Neural progenitor cell (in vitro differentiated cells): ENCODE results near the gene ARHGEF11. TPM values are rescaled to one million over a fixed set of nuclear protein-coding genes. Genes with fewer than 3 reads are reported as not detected.

Experiments used
- DNase-seq: peaks from one replicate; pipeline ENCODE4 v3.0.0-alpha.2; 2016; ENCODE audit warnings: low spot score
- H2AFZ ChIP-seq: fragments of 200-600 bp; sonication (generic); replicated peaks from 2 replicates; pipeline ENCODE4 v1.6.1; 2016; ENCODE audit warnings: antibody characterized with exemption
- H3F3A ChIP-seq: fragments of 200-600 bp; sonication (generic); 2 replicates; pipeline ENCODE4 v1.6.1; 2016; ENCODE audit warnings: antibody characterized with exemption, low read depth
- H3K27ac ChIP-seq: fragments of 200-600 bp; sonication (generic); 2 replicates; pipeline ENCODE4 v1.5.1; 2016; ENCODE audit warnings: mild to moderate bottlenecking
- H3K27me3 ChIP-seq: fragments of 200-600 bp; sonication (generic); 2 replicates; pipeline ENCODE4 v1.6.1; 2016; ENCODE audit warnings: mild to moderate bottlenecking, moderate library complexity
- H3K36me3 ChIP-seq: fragments of 200-600 bp; sonication (generic); 2 replicates; pipeline ENCODE4 v1.5.1; 2016
- H3K4me1 ChIP-seq: fragments of 200-600 bp; sonication (generic); 2 replicates; pipeline ENCODE4 v1.6.1; 2016; ENCODE audit warnings: mixed run types
- H3K4me2 ChIP-seq: fragments of 200-600 bp; sonication (generic); 2 replicates; pipeline ENCODE4 v1.6.1; 2016
- H3K4me3 ChIP-seq: fragments of 200-600 bp; sonication (generic); 2 replicates; pipeline ENCODE4 v1.5.1; 2016
- H3K79me2 ChIP-seq: fragments of 200-600 bp; sonication (generic); 2 replicates; pipeline ENCODE4 v1.6.1; 2016; ENCODE audit warnings: low read depth
- H3K9ac ChIP-seq: fragments of 200-600 bp; sonication (generic); 2 replicates; pipeline ENCODE4 v1.6.1; 2016
- H3K9me3 ChIP-seq: fragments of 200-600 bp; sonication (generic); 2 replicates; pipeline ENCODE4 v1.5.1; 2016; ENCODE audit warnings: low read depth
- H4K20me1 ChIP-seq: fragments of 200-600 bp; sonication (generic); 2 replicates; pipeline ENCODE4 v1.6.1; 2016; ENCODE audit warnings: low read depth
- H3K27ac Mint-ChIP-seq: 3 replicates; pipeline ENCODE4 v1.8.0; 2021; ENCODE audit warnings: mixed read lengths
- H3K27me3 Mint-ChIP-seq: 2 replicates; pipeline ENCODE4 v1.8.0; 2022; ENCODE audit warnings: low read depth, mild to moderate bottlenecking, inconsistent platforms, moderate library complexity, mixed read lengths; ENCODE audit not compliant: insufficient read depth
- H3K36me3 Mint-ChIP-seq: 3 replicates; pipeline ENCODE4 v1.8.0; 2021; ENCODE audit warnings: mixed read lengths
- H3K4me1 Mint-ChIP-seq: 3 replicates; pipeline ENCODE4 v1.8.0; 2021; ENCODE audit warnings: mixed read lengths
- H3K4me3 Mint-ChIP-seq: 3 replicates; pipeline ENCODE4 v1.8.0; 2021; ENCODE audit warnings: mild to moderate bottlenecking, moderate library complexity, mixed read lengths
- H3K9me3 Mint-ChIP-seq: 3 replicates; pipeline ENCODE4 v1.8.0; 2020; ENCODE audit warnings: mixed read lengths
- CTCF ChIP-seq: fragments of 200-600 bp; sonication (generic); IDR thresholded peaks from 2 replicates; pipeline ENCODE4 v1.5.1; 2017; ENCODE audit warnings: antibody characterized with exemption, mild to moderate bottlenecking
- EZH2 ChIP-seq: fragments of 200-600 bp; sonication (generic); IDR thresholded peaks from 2 replicates; pipeline ENCODE4 v1.6.1; 2017; ENCODE audit warnings: antibody characterized with exemption, mild to moderate bottlenecking, moderate library complexity
- EZH2phosphoT487 ChIP-seq: fragments of 200-600 bp; sonication (generic); IDR thresholded peaks from 2 replicates; pipeline ENCODE4 v1.6.1; 2017; ENCODE audit warnings: antibody characterized with exemption
- total RNA-seq: library from RNA; depleted of rRNA; stranded (reverse); fragments of >200 nt; gene quantifications from 2 replicates; pipeline ENCODE4 v1.2.3, GENCODE V29; 2015; ENCODE audit warnings: low replicate concordance

ARHGEF11 gene
- total RNA-seq, 1 donor from 2014 or later, result 31.9 TPM

- H4K20me1 ChIP-seq, result peaks cover 9% of the 10 kb centered on the region
- Mint-ChIP-seq H3K36me3 (peaks cover 67% of the 10 kb centered on the region), H3K4me1 (peaks cover 3% of the 10 kb centered on the region), H3K4me3 (no peak overlapping the region), H3K27me3 (peaks cover 3% of the 10 kb centered on the region), H3K27ac (no peak overlapping the region), H3K9me3 (no peaks in the 10 kb centered on the region)
- peaks cover 11% of the 10 kb centered on the region for H3K4me1 ChIP-seq
- peaks cover 9% of the 10 kb centered on the region for H3F3A ChIP-seq
- no peaks in the 10 kb centered on the region for H3K27me3 ChIP-seq
- H2AFZ ChIP-seq, result no peak overlapping the region
- no peak overlapping the region for H3K27ac ChIP-seq
- no peak overlapping the region for H3K9ac ChIP-seq
- H3K4me2 ChIP-seq, result no peak overlapping the region
- H3K9me3 ChIP-seq, result no peaks in the 10 kb centered on the region
- TF ChIP-seq CTCF (no peak), EZH2phosphoT487 (no peak), EZH2 (no peak)
- H3K36me3 ChIP-seq, result no peaks in the 10 kb centered on the region
- no peak overlapping the region for H3K4me3 ChIP-seq
- DNase-seq, result no peak
- H3K79me2 ChIP-seq, result no peaks in the 10 kb centered on the region
Measured at GRCh38 chr1:156947818-156948525, 97.6 kb downstream of the ARHGEF11 start.

GRCh38 chr1:156947127-156947526, 98.4 kb downstream of the ARHGEF11 start:
- Histone ChIP-seq H3K9me3 (no peaks in the 10 kb centered on the region), H3K4me1 (peaks cover 11% of the 10 kb centered on the region), H3K27ac (no peak overlapping the region), H3K4me3 (no peak overlapping the region), H3K4me2 (no peak overlapping the region), H3F3A (peaks cover 9% of the 10 kb centered on the region), H3K9ac (no peak overlapping the region), H3K27me3 (no peaks in the 10 kb centered on the region), H4K20me1 (peaks cover 9% of the 10 kb centered on the region), H3K79me2 (no peaks in the 10 kb centered on the region), H2AFZ (no peak overlapping the region), H3K36me3 (no peaks in the 10 kb centered on the region)
- H3K36me3 Mint-ChIP-seq, result peaks cover 69% of the 10 kb centered on the region
- H3K4me1 Mint-ChIP-seq, result peaks cover 3% of the 10 kb centered on the region
- TF ChIP-seq EZH2, result no peak
- no peak for TF ChIP-seq EZH2phosphoT487
- TF ChIP-seq CTCF, result no peak
- no peak overlapping the region for H3K4me3 Mint-ChIP-seq
- no peak overlapping the region for H3K27ac Mint-ChIP-seq
- no peak for DNase-seq
- peaks cover 3% of the 10 kb centered on the region for H3K27me3 Mint-ChIP-seq
- no peaks in the 10 kb centered on the region for H3K9me3 Mint-ChIP-seq

GRCh38 chr1:156945881-156946661, 99.5 kb downstream of the ARHGEF11 start:
- peaks cover 9% of the 10 kb centered on the region for H3F3A ChIP-seq
- peaks cover 3% of the 10 kb centered on the region for H3K27me3 Mint-ChIP-seq

More at GRCh38 chr1:156945881-156946661, 99.5 kb downstream of the ARHGEF11 start:
- no peaks in the 10 kb centered on the region for H3K27me3 ChIP-seq
- no peak overlapping the region for H3K27ac ChIP-seq
- Mint-ChIP-seq H3K4me3 (no peak overlapping the region), H3K4me1 (peaks cover 3% of the 10 kb centered on the region), H3K9me3 (no peaks in the 10 kb centered on the region), H3K27ac (no peak overlapping the region), H3K36me3 (peaks cover 64% of the 10 kb centered on the region)
- peaks cover 11% of the 10 kb centered on the region for H3K4me1 ChIP-seq
- TF ChIP-seq EZH2, result no peak
- no peak for TF ChIP-seq CTCF
- no peak for TF ChIP-seq EZH2phosphoT487
- no peak overlapping the region for H3K4me2 ChIP-seq
- no peak overlapping the region for H3K4me3 ChIP-seq
- no peaks in the 10 kb centered on the region for H3K79me2 ChIP-seq
- no peaks in the 10 kb centered on the region for H3K36me3 ChIP-seq
- peaks cover 9% of the 10 kb centered on the region for H4K20me1 ChIP-seq
- DNase-seq, result no peak
- no peak overlapping the region for H3K9ac ChIP-seq
- H3K9me3 ChIP-seq, result no peaks in the 10 kb centered on the region
- no peak overlapping the region for H2AFZ ChIP-seq
